Activated CD4-positive, alpha-beta memory T cell treated with anti-CD3 and anti-CD28 coated beads for 36 hours (primary cell): Measurements from ENCODE around the gene WNT4. TPM values are rescaled to one million over a fixed set of nuclear protein-coding genes. Genes with fewer than 3 reads are reported as not detected.
A peak's percentile ranks its signal among the peaks of the same experiment; 100 is the strongest.

Experiments used
- CTCF ChIA-PET: fragments of 350-600 bp; sonication (Branson Sonifier 250); formaldehyde crosslinking; loops from one replicate; lab custom pipeline; 2021; ENCODE audit warnings: antibody characterized with exemption, inconsistent platforms; lab: Charles Lee
- POLR2A ChIA-PET: fragments of 350-600 bp; sonication (Branson Sonifier 250); formaldehyde crosslinking; loops from one replicate; lab custom pipeline; 2021; ENCODE audit warnings: antibody characterized with exemption; lab: Charles Lee
- DNase-seq: peaks from one replicate; pipeline ENCODE4 v3.0.0-alpha.2; 2020
- H3K27ac Mint-ChIP-seq: one replicate; pipeline ENCODE4 v1.8.0; 2021; ENCODE audit warnings: mixed read lengths
- H3K27me3 Mint-ChIP-seq: one replicate; pipeline ENCODE4 v1.8.0; 2021; ENCODE audit warnings: mixed read lengths
- H3K36me3 Mint-ChIP-seq: one replicate; pipeline ENCODE4 v1.8.0; 2021; ENCODE audit warnings: mixed read lengths
- H3K4me1 Mint-ChIP-seq: one replicate; pipeline ENCODE4 v1.8.0; 2021; ENCODE audit warnings: low read depth, mixed read lengths
- H3K4me3 Mint-ChIP-seq: one replicate; pipeline ENCODE4 v1.8.0; 2021; ENCODE audit warnings: mild to moderate bottlenecking, mixed read lengths
- H3K9me3 Mint-ChIP-seq: one replicate; pipeline ENCODE4 v1.8.0; 2021; ENCODE audit warnings: mixed read lengths
- intact Hi-C: fragments of 100-400 bp; cut with micrococcal nuclease; formaldehyde crosslinking; loops from one replicate; pipeline ENCODE4 v1.15.1; 2023
- total RNA-seq, 2 experiments: library from RNA; stranded (reverse); gene quantifications; one replicate each; pipeline ENCODE4 v1.2.3, GENCODE V29; 2021

The WNT4 gene
- total RNA-seq, result not detected

GRCh38 chr1:22143065-22144033 is at the start of gene WNT4:
WNT4 (minus strand) TSS chr1:22143097; CDS start chr1:22142922, 175 bp downstream.
- Mint-ChIP-seq H3K4me3 (peak within 1 kb of the TSS; percentile 29), H3K27ac (no peak within 1 kb of the TSS), H3K9me3 (no peaks in the 10 kb centered on the region), H3K27me3 (peaks cover 53% of the 10 kb centered on the region), H3K36me3 (no peaks in the 10 kb centered on the region), H3K4me1 (peaks cover 6% of the 10 kb centered on the region)
- ChIA-PET CTCF (interaction anchor here (1.0 to 1.1 kb wide), 2 partner anchors 273 to 499 kb away, joined by 3 read pairs; no protein-coding TSS in a partner anchor), POLR2A (no interaction called here)
- intact Hi-C loops, result no loop called here
- DNase-seq, result peak; percentile 27

- Mint-ChIP-seq H3K27ac (no peak overlapping the region), H3K9me3 (no peaks in the 10 kb centered on the region), H3K4me1 (no peaks in the 10 kb centered on the region), H3K36me3 (no peaks in the 10 kb centered on the region), H3K27me3 (peaks cover 11% of the 10 kb centered on the region), H3K4me3 (no peak overlapping the region)
- ChIA-PET POLR2A (no interaction called here), CTCF (no interaction called here)
- no peak for DNase-seq
- intact Hi-C loops, result no loop called here
Measured at GRCh38 chr1:22190731-22191130, 47.8 kb upstream of the WNT4 start.

DNA sequence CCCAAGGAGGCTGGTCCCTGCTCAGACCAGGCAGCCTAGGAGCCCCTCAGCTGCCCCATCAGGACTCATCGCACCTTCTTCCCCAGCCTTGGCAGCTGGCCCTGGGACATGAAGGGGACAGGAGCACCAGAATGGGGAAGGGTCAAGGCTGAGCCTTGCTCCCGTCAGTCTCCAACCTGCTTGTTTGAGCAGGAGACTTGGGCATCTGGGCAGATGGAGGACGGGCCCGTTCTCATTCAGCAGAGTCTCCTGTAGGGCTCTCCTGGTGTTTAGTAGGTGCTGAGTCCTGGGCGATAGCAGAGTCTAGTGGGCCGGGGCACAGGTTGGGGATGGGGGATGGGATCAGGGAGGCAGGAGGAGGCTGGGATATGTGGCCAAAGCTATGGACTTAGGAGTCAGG is 47.4 kb upstream of the WNT4 start:
- no peak for DNase-seq
- H3K4me1 Mint-ChIP-seq, result no peaks in the 10 kb centered on the region
- no peak overlapping the region for H3K27ac Mint-ChIP-seq
- peaks cover 14% of the 10 kb centered on the region for H3K27me3 Mint-ChIP-seq
- intact Hi-C loops, result no loop called here
- ChIA-PET POLR2A (no interaction called here), CTCF (no interaction called here)
- no peaks in the 10 kb centered on the region for H3K36me3 Mint-ChIP-seq
- H3K9me3 Mint-ChIP-seq, result no peaks in the 10 kb centered on the region
- no peak overlapping the region for H3K4me3 Mint-ChIP-seq

DNA sequence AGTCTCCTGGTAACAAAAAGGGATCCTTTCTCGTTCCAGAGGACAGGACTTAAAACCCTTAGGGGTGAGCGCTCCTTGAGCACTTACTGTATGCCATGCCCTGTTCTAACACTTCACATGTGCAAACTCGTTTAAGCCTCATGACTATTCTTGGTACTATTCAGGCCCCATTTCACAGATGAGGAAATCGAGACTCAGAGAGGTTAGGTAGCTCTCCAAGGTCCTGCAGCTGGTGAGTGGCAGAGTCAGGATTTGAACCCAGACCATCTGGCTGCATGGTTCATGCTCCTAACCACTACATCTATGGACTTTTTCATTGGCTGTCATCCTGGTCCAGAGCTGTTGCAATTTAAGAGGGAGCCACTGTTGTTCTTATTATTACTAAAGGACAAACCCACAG is 46.7 kb upstream of the WNT4 start:
- H3K4me3 Mint-ChIP-seq, result no peak overlapping the region
- DNase-seq, result no peak
- no peaks in the 10 kb centered on the region for H3K4me1 Mint-ChIP-seq
- peaks cover 14% of the 10 kb centered on the region for H3K27me3 Mint-ChIP-seq
- no peak overlapping the region for H3K27ac Mint-ChIP-seq
- intact Hi-C loops, result no loop called here
- ChIA-PET POLR2A (no interaction called here), CTCF (no interaction called here)
- H3K36me3 Mint-ChIP-seq, result no peaks in the 10 kb centered on the region
- no peaks in the 10 kb centered on the region for H3K9me3 Mint-ChIP-seq

GRCh38 chr1:22188914-22189313 is 46.0 kb upstream of the WNT4 start:
- Mint-ChIP-seq H3K9me3 (no peaks in the 10 kb centered on the region), H3K4me3 (no peak overlapping the region), H3K27ac (no peak overlapping the region), H3K27me3 (peaks cover 14% of the 10 kb centered on the region), H3K36me3 (no peaks in the 10 kb centered on the region), H3K4me1 (no peaks in the 10 kb centered on the region)
- ChIA-PET CTCF (no interaction called here), POLR2A (no interaction called here)
- no peak for DNase-seq
- intact Hi-C loops, result no loop called here

DNA sequence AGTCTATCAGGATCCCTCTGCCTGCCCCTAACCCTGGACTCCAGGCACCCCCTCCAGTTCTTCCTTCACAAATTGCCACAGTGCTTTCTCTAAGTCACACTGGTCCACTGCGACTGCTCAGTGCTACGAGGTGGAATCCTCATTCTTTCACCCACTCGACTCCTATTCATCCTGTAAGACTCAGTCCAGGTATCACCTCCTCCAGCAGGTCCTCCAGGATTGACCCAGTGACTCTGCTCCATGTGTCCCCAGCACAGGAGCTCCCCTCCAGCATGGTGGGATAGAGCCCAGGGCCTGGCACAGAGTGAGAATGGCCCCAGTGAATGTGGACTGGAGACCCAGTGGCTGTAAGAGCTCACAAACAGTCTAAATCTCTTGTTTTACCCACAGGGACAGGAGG is 45.5 kb upstream of the WNT4 start:
- H3K9me3 Mint-ChIP-seq, result no peaks in the 10 kb centered on the region
- intact Hi-C loops, result no loop called here

GRCh38 chr1:22186311-22186710 is 43.4 kb upstream of the WNT4 start:
- ChIA-PET CTCF (no interaction called here), POLR2A (no interaction called here)
- Mint-ChIP-seq H3K9me3 (no peaks in the 10 kb centered on the region), H3K27me3 (peaks cover 24% of the 10 kb centered on the region), H3K27ac (no peak overlapping the region), H3K4me3 (no peak overlapping the region), H3K4me1 (no peaks in the 10 kb centered on the region), H3K36me3 (no peaks in the 10 kb centered on the region)
- intact Hi-C loops, result no loop called here
- DNase-seq, result no peak

More for the DNA sequence above, 45.5 kb upstream of the WNT4 start:
- ChIA-PET CTCF (no interaction called here), POLR2A (no interaction called here)
- no peak for DNase-seq
- H3K27ac Mint-ChIP-seq, result no peak overlapping the region
- no peaks in the 10 kb centered on the region for H3K4me1 Mint-ChIP-seq
- H3K36me3 Mint-ChIP-seq, result no peaks in the 10 kb centered on the region
- H3K4me3 Mint-ChIP-seq, result no peak overlapping the region
- H3K27me3 Mint-ChIP-seq, result peaks cover 16% of the 10 kb centered on the region

DNA sequence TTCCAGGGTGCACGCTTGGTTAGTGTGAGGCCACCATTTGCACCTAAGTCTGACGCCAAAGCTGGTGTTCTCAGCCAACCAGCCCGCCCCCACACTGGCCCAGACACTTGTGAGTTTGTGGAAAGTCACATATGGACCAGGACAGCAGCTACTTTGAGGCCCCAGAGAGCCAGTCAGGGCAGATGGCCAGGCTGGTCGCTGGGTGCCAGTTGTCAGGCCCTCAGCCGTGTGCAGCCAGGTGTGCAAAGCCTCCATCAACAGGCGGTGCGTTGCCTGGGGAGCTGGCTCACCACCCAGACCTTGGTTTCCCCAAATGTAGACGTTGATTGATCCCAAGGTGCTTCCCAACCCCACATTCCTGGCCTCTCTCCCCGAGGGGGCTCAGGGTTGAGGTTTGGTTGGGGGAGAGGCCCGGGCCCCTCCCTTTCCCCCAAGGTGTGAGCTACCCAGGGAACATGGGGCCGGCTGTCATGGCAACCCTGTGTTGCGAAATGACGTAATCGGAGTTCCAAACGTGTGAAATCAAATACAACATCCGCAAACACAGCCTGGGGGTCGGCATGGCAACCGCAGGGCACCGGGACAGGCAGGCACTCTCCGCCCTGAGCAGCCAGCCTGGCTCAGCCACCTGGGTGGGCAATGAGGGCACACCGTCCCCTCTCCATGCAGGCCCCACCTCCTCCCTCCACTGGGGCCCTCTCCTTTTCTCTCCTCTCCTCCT is 42.2 kb upstream of the WNT4 start:
- DNase-seq, result peak; percentile 13
- CTCF ChIA-PET, result no interaction called here
- Mint-ChIP-seq H3K27me3 (peaks cover 24% of the 10 kb centered on the region), H3K4me3 (no peak overlapping the region), H3K4me1 (no peaks in the 10 kb centered on the region), H3K27ac (no peak overlapping the region), H3K9me3 (no peaks in the 10 kb centered on the region), H3K36me3 (no peaks in the 10 kb centered on the region)
- POLR2A ChIA-PET, result no interaction called here
- intact Hi-C loops, result no loop called here

DNA sequence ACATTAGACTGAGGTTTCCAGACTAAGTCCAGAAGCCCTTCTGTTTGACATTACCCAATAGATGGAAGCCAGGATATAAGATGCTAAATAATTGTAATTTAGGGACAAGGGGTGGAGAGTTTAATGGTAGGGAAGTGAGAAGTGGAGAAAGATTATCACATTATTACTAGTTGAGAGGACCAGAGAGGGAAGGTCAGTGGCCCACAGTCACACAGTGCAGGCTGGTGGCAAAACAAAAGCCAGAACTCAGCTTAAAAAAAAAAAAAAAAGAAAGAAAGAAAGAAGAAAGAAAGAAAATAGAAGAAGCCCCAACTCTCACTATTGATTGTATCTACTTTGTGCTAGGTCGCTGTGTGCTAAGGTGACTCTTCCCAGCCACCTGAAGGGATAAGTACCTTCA is 41.6 kb upstream of the WNT4 start:
- no peak overlapping the region for H3K27ac Mint-ChIP-seq
- no peak overlapping the region for H3K4me3 Mint-ChIP-seq
- H3K27me3 Mint-ChIP-seq, result peaks cover 24% of the 10 kb centered on the region
- H3K4me1 Mint-ChIP-seq, result no peaks in the 10 kb centered on the region
- CTCF ChIA-PET, result interaction anchor here (0.6 kb wide), 1 partner anchor 1140 kb away, joined by 3 read pairs; no protein-coding TSS in a partner anchor
- no peak for DNase-seq
- no peaks in the 10 kb centered on the region for H3K9me3 Mint-ChIP-seq
- no peaks in the 10 kb centered on the region for H3K36me3 Mint-ChIP-seq
- intact Hi-C loops, result no loop called here
- POLR2A ChIA-PET, result no interaction called here

DNA sequence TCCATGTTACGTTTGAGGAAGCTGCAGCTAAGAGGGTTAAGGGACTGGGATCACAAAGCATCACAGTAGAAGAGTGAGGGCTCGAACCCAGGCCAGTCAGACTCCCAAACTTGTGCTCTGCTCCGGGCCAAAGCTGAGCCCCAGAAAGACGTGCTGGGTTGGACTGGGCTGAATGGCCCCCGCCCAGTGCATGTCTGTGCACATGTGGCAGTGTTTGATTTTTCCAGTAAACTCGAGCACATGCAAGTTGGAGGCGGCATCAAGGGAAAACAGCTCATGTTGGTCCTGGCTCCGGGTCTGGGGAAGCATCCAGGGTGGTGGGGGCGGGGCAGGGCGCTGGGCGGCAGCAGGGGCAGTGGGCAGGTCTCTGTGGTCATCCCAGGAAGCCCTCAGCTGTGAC is 39.8 kb upstream of the WNT4 start:
- CTCF ChIA-PET, result interaction anchor here (0.5 kb wide), 1 partner anchor 216 kb away, joined by 4 read pairs; no protein-coding TSS in a partner anchor
- Mint-ChIP-seq H3K27me3 (peaks cover 16% of the 10 kb centered on the region), H3K27ac (no peak overlapping the region), H3K4me3 (no peak overlapping the region), H3K4me1 (peaks cover under 1% of the 10 kb centered on the region), H3K9me3 (no peaks in the 10 kb centered on the region), H3K36me3 (no peaks in the 10 kb centered on the region)
- intact Hi-C loops, result no loop called here
- POLR2A ChIA-PET, result interaction anchor here (0.6 kb wide), 1 partner anchor 51 kb away, joined by 3 read pairs; no protein-coding TSS in a partner anchor
- no peak for DNase-seq

DNA sequence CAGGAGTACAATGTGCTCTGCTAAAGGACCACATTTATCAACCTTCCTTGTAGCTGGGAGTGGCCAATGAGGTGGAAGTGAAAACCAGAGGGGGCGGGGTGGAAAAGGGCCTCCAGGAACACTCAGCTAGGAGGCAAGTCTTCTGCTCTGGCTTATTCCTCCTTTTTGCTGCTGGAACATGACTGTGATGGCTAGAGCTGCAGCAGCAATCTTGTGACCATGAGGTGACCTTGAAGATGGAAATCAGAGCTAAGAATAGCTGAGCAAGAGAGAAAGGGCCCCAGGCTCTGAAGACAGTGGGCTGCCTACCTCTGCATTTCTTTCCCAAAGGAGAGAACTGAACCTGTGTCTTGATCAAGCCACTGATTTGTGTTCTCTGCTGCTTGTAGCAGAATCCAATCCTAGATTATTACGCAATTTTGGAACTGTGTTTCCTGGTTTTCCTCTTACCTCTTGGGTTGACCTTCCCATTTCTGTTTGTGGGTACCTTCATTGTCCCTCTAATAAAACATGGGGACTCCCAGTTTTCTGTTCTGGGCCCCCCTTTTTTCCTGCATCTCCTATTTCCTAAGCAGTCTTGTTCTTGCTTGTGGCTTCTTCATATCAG is 36.4 kb upstream of the WNT4 start:
- intact Hi-C loops, result no loop called here
- Mint-ChIP-seq H3K27me3 (peaks cover 10% of the 10 kb centered on the region), H3K4me1 (peaks cover 13% of the 10 kb centered on the region), H3K27ac (no peak overlapping the region), H3K4me3 (no peak overlapping the region), H3K9me3 (no peaks in the 10 kb centered on the region), H3K36me3 (no peaks in the 10 kb centered on the region)
- DNase-seq, result no peak
- CTCF ChIA-PET, result no interaction called here
- POLR2A ChIA-PET, result no interaction called here
